Motor neuron (in vitro differentiated cells): ENCODE measurements around the gene ZNF586. TPM values are rescaled to one million over a fixed set of nuclear protein-coding genes. Genes with fewer than 3 reads are reported as not detected.
"Not testable (repeated sequence)": the region's sequence is repeated elsewhere in the genome, so short reads cannot be mapped to it uniquely, and the experiment has no call there.

ENCODE experiments used
- ATAC-seq, 8 experiments: fragments of 200-7000 bp; cut with Tn5 transposase; replicated peaks in 6 of 8; 2 replicates each; pipeline ENCODE4 v1.8.0; 2021; ENCODE audit warnings: mild to moderate bottlenecking in 8 of 8, moderate library complexity in 8 of 8
- H3K27ac ChIP-seq, 2 donors: fragments of 250-450 bp; sonication (Bioruptor Pico); 2 replicates each; pipeline ENCODE4 v1.9.0; 2021; ENCODE audit warnings: antibody characterized with exemption in 2 of 2, mild to moderate bottlenecking in 2 of 2, moderate library complexity in 1 of 2
- H3K4me1 ChIP-seq, 2 donors: fragments of 250-450 bp; sonication (Bioruptor Pico); replicated peaks in 1 of 2; 2 replicates each; pipeline ENCODE4 v1.6.1; 2021; ENCODE audit warnings: antibody characterized with exemption in 2 of 2, mild to moderate bottlenecking in 2 of 2, moderate library complexity in 1 of 2
- H3K4me3 ChIP-seq, 5 donors: fragments of 250-450 bp; sonication (Bioruptor Pico); 2 replicates each; pipeline ENCODE4 v1.9.0; 2021; ENCODE audit warnings: antibody characterized with exemption in 5 of 5, mild to moderate bottlenecking in 5 of 5, moderate library complexity in 4 of 5
- WGBS, 10 experiments: fragments of 450-650 bp; shearing (Covaris generic); methylation state at CpG; one replicate each; pipeline ENCODE4 v1.0.0; 2022; 5-methylcytosine and 5-hydroxymethylcytosine counted together
- in situ Hi-C, 9 experiments: fragments of 400-800 bp; cut with MboI; loops; one replicate each; pipeline ENCODE4 v1.15.0; 2021; ENCODE audit warnings: low sequenced_read_pairs in 9 of 9, low pct_unique_long_range_greater_than_20kb in 2 of 9; ENCODE audit not compliant: unreplicated experiment in 9 of 9
- total RNA-seq, 8 experiments: library from RNA; unstranded; fragments of 300-600 nt; gene quantifications; 2 replicates each; pipeline versions ENCODE4 v1.2.3 to v1.2.4, GENCODE V29; 2022

The ZNF586 gene
- total RNA-seq: 10 to 100 TPM in 7 of 8 experiments, 1 to 10 TPM in 1; 8.6 to 27.4 (median 16.2) TPM

DNA sequence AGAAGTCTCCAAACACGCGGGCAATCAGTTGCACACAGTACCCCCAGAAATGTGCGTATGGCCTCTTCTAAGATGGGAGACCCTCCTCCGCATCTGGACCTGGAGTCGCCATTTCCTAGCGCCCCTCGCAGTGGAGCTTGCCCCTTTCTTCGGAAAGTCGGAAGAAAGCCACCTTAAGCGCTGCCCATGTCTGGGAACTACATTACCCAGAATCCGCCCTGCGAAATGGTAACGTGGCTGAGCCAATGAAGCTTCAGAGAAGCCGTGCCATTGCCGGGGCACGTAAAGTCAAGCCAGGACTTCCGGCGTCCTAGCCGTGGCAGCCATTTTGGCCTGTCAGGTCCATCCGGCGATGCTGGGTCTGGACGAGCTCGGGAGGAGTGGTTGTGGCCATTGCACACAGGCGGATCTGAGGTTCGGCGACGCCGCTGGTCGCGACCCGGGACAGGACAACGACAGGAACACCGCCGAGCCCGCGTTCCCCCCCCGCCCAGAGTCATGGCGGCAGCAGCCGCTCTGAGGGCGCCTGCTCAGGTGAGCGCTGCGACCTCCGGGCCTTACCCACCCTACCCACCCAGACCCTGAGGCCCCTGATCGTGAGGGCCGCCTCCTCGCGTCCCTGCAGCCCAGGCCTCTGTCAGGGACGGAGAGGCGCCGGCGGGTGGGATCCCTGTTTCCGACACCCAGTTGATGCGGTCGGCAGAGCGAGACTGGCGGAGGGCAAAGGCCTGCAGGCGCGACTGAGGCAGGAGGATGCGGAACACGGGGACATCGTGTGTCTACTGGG is at the start of gene ZNF586:
Gene ZNF586, plus strand, starts transcription at position 332 of the 787 bp plus-strand sequence. Its CDS starts 167 bp downstream, at position 499.
- peak within 1 kb of the TSS; percentile 81 to 95 for H3K27ac ChIP-seq
- in situ Hi-C loops: no loop called here
- ATAC-seq: peak; percentile 96 to 99 (median 99)
- WGBS, 10 experiments: 0 to 22% (median 5%) methylated on average over 2 to 37 of the region's 61 CpGs; no CpG with 5 or more reads in 6 of the 10 experiments
- H3K4me1 ChIP-seq: peaks cover 5 to 7% of the 10 kb centered on the region in 2 donors
- peak within 1 kb of the TSS; percentile 64 to 91 (median 79) for H3K4me3 ChIP-seq

DNA sequence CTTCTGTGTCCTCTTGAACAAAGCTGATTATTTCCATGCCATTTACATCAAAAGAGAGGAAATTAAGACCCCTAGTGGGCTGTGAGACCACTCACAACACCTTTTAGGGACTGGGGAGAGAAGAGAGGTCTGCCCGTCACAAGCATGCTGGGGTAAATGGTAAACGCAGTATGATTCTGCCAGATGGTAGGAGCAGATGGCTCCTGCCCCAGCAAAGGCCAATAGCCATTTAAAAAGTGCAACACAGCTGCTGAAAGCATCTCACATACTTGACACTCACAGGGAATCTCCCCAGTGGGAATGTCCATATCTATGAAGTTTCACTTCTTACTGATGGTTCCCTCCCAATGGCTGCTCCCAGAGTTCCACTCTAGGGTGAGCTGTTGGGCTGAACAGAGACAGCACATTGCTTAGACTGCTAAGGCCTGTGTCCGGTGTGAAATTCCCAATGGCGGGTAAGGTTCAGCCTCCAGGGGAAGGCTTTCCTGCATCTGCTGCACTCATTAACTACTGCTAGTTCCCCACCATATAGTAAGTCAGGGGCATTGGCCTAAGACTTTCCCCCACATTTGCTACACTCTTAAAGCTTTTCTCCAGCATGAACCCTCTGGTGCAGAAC is 49.5 kb upstream of the ZNF586 start:
- 60 to 100% (median 86%) methylated on average over 1 to 4 of the region's 4 CpGs; no CpG with 5 or more reads in 3 of the 10 experiments for WGBS, 10 experiments
- ATAC-seq: peak in 1 of 8 experiments; percentile 15
- in situ Hi-C loops: no loop called here
- no peak overlapping the region for H3K27ac ChIP-seq
- no peaks in the 10 kb centered on the region for H3K4me1 ChIP-seq
- H3K4me3 ChIP-seq: no peak overlapping the region

DNA sequence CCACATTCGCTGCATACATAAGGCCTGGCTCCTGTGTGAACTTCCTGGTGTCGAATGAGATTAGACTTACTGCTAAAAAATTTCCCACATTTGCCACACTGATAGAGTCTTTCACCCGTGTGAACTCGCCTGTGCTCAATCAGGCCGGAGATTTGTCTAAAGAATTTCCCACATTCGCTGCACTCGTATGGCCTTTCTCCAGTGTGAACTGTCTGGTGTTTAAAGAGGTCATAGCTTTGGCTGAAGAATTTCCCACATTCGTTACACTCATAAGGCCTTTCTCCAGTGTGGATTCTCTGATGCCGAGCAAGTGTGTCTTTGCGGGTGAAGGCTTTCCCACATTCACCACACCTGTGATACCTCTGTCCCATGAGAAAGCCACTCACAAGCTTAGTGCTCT is 48.6 kb upstream of the ZNF586 start:
- Histone ChIP-seq H3K27ac (no peak overlapping the region), H3K4me1 (no peaks in the 10 kb centered on the region), H3K4me3 (no peak overlapping the region)
- 67 to 100% (median 97%) methylated on average over 1 to 9 of the region's 10 CpGs; no CpG with 5 or more reads in 2 of the 10 experiments for WGBS, 10 experiments
- no peak for ATAC-seq
- in situ Hi-C loops: no loop called here

DNA sequence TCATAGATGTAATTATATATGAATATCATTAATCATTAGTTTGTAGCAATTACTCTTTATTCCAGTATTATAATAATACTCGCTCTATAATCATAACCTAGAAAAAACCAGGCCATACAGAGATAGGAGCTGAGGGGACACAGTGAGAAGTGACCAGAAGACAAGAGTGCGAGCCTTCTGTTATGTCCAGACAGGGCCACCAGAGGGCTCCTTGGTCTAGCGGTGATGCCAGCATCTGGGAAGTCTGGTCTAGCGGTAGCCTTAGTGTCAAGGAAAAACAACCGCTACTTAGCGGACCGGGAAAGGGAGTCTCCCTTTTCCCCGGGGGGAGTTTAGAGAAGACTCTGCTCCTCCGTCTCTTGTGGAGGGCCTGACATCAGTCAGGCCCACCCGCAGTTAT is 31.2 kb upstream of the ZNF586 start:
- H3K4me3 ChIP-seq, H3K27ac ChIP-seq, in situ Hi-C loops, H3K4me1 ChIP-seq: not testable (repeated sequence)
- peak in 5 of 8 experiments; percentile 53 to 91 (median 68) for ATAC-seq
- WGBS, 10 experiments: 0 to 26% (median 0%) methylated on average over 1 to 7 of the region's 10 CpGs; no CpG with 5 or more reads in 3 of the 10 experiments

DNA sequence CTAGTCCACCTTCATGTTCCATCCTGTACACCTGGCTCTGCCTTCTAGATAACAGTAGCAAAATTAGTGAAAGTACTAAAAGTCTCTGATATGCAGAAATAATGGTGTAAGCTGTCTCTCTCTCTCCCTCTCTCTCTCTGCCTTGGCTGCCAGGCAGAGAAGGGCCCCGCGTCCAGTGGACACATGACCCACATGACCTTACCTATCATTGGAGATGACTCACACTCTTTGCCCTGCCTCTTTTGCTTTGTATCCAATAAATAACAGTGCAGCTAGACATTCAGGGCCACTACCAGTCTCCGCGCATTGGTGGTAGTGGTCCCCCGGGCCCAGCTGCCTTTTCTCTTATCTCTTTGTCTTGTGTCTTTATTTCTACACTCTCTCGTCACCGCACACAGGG is 30.7 kb upstream of the ZNF586 start:
- in situ Hi-C loops, H3K27ac ChIP-seq, ATAC-seq, H3K4me1 ChIP-seq, H3K4me3 ChIP-seq: not testable (repeated sequence)
- 94 to 100% (median 100%) methylated on average over 1 to 3 of the region's 7 CpGs; no CpG with 5 or more reads in 6 of the 10 experiments for WGBS, 10 experiments

DNA sequence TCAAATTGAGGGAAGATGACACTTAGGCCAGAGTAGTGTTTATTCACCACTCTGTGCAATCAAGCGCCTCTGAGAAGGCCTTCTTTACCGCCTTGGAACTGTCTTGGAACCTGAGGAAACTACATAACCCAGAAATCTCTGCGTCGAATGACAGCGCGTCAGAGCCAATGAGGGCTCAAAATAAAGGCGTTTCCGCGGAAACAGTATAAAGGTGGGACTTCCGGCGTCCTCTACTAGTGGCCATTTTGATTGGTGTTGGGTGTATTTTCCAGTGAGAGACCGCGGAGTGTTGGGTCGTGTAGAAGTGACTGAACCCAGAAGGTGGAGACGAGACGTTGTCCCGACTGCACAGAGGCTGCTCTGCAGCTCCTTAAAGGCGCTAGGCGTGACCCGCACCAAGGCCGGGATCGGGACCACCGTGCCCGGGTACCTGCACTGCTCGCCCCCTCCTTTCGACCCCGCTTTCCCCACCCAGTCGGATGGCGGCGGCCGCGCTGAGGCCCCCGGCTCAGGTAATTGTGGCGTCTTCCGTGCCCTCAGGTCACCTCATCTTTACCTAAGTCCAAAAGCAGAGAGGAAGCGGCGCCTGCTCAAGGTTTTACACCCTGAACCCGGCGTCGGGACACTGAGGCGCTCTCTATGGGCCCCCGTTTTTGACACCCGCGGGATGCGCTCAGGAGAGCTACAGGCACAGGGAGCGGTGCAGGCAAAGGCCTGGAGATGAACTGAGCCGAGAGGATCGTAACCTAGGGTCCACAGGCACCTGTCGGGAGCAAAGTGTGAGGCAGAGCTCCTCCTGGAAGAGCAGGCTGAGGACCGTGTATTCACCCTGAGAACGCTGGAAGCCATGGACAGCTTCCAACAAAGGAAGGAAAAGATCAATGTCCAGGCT is 22.6 kb upstream of the ZNF586 start, which contains the start of gene ZNF776:
Gene ZNF776, plus strand, starts transcription at position 236 of the 892 bp plus-strand sequence. Its CDS starts 244 bp downstream, at position 480.
- ATAC-seq: peak; percentile 96 to 99 (median 99)
- in situ Hi-C loops: no loop called here

DNA sequence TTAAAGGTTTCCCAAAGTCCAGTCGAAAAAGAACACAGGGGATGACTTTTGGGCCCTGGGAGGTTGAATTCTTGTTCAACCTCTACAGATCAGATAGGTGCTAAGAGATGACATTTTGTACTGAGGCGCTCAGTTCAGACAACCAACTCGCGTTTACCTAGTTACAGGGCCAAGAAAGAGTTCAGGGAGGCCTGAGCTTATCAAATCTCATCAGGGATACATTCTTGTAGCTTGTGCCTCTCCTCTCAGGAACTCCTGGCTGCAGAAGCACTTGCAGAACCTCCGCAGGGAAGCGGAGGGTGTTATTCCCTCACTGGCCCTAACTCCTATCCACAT is 22.0 kb upstream of the ZNF586 start:
- H3K4me1 ChIP-seq: peaks cover 6 to 11% of the 10 kb centered on the region in 2 donors
- H3K4me3 ChIP-seq: peak overlapping the region; percentile 86 to 98 (median 88)
- H3K27ac ChIP-seq: peak overlapping the region; percentile 92 to 93
- no peak for ATAC-seq
- 0 to 100% (median 33%) methylated on average over 1 to 4 of the region's 6 CpGs; no CpG with 5 or more reads in 3 of the 10 experiments for WGBS, 10 experiments
- in situ Hi-C loops: no loop called here

More for the DNA sequence above, 22.6 kb upstream of the ZNF586 start, which contains the start of gene ZNF776:
- peak within 1 kb of the TSS; percentile 86 to 98 (median 88) for H3K4me3 ChIP-seq
- peaks cover 6 to 11% of the 10 kb centered on the region in 2 donors for H3K4me1 ChIP-seq
- H3K27ac ChIP-seq: peak within 1 kb of the TSS; percentile 92 to 93
- WGBS, 10 experiments: 0 to 67% (median 1%) methylated on average over 1 to 38 of the region's 51 CpGs

DNA sequence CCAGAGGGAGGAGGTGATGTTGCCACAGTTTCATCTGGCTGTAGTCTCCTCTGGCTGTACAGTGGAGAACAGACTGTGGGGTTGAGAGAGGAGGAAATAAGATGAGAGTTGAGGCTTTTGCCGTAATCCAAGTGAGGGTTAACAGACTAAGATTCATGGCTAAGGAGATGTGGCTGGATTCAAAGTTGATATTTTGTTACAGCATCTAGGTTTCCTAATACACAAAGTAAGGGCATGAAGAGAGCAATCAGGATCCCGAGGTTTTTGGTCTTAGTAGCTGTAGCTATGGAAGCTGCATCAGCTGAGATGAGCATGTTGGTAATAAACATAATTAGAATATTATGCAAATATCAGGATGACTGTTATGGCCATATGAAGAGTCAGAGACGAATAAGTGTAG is 21.4 kb upstream of the ZNF586 start:
- in situ Hi-C loops: no loop called here
- H3K4me3 ChIP-seq: peak overlapping the region; percentile 86 to 98 (median 88)
- H3K27ac ChIP-seq: no peak overlapping the region
- ATAC-seq: no peak
- WGBS, 10 experiments: 92 to 100% (median 100%) methylated on average over 1 to 3 of the region's 3 CpGs; no CpG with 5 or more reads in 3 of the 10 experiments
- peaks cover 6 to 11% of the 10 kb centered on the region in 2 donors for H3K4me1 ChIP-seq

DNA sequence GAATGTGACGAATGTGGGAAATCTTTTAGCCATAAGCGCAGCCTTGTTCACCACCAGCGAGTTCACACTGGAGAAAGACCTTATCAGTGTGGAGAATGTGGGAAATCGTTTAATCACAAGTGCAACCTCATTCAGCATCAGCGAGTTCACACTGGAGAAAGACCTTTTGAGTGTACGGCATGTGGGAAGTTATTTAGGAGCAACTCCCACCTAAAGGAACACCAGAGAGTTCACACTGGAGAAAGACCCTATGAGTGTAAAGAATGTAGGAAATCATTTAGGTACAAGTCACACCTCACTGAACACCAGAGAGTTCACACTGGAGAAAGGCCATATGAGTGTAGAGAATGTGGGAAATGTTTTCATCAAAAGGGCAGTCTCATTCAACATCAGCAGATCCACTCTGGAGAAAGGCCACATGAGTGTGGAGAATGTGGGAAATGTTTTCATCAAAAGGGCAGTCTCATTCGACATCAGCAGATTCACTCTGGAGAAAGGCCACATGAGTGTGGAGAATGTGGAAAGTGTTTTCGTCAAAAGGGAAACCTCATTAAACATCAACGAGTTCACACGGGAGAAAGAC is 15.3 kb upstream of the ZNF586 start:
- no peak overlapping the region for H3K27ac ChIP-seq
- in situ Hi-C loops: no loop called here
- H3K4me1 ChIP-seq: no peaks in the 10 kb centered on the region
- H3K4me3 ChIP-seq: no peak overlapping the region
- WGBS, 10 experiments: 80 to 100% (median 96%) methylated on average over 1 to 10 of the region's 10 CpGs
- ATAC-seq: no peak

DNA sequence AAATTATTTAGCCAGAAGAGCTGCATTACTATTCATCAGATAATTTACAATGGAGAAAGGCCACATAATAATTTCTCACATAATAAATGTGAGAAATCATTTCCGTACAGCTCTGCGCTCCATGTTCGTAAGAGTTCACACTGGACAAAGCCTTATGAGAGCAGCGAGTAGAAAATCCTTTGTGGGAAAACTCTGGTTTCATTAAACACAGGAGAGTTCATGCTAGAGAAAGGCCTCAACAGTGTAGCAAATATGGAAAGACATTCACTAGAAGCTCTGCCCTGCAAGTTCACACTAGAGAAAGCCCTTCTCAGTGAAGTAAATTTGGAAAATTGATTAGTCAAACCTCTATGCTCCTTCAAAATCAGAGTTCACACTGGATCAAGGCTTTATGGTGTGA is 14.4 kb upstream of the ZNF586 start:
- H3K27ac ChIP-seq: no peak overlapping the region
- H3K4me3 ChIP-seq: no peak overlapping the region
- WGBS, 10 experiments: 88 to 100% (median 98%) methylated on average over 1 to 4 of the region's 4 CpGs; no CpG with 5 or more reads in 2 of the 10 experiments
- in situ Hi-C loops: no loop called here
- no peak for ATAC-seq
- H3K4me1 ChIP-seq: no peaks in the 10 kb centered on the region

DNA sequence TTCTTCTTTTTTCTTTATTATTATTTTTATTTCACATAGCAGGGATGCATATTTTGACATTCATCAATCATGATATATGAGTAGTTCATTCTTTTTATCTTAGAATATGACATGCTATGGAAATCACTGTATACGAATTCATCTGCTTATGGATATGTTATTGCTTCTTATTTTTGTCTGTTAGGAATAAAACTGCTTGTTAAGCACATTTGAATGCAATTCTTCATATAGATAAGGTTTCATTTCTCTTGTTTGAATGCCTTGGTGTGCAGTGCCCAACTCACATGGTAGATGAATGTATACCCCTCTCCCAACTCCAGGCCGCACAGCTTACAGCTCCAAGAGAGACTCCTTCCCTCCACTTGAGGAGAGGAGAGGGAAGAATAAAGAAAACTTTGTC is 11.5 kb upstream of the ZNF586 start:
- in situ Hi-C loops: no loop called here
- Histone ChIP-seq H3K4me3 (no peak overlapping the region), H3K27ac (no peak overlapping the region), H3K4me1 (no peaks in the 10 kb centered on the region)
- WGBS, 10 experiments: 50 to 100% (median 94%) methylated on average over 1 to 2 of the region's 2 CpGs; no CpG with 5 or more reads in 1 of the 10 experiments
- no peak for ATAC-seq

DNA sequence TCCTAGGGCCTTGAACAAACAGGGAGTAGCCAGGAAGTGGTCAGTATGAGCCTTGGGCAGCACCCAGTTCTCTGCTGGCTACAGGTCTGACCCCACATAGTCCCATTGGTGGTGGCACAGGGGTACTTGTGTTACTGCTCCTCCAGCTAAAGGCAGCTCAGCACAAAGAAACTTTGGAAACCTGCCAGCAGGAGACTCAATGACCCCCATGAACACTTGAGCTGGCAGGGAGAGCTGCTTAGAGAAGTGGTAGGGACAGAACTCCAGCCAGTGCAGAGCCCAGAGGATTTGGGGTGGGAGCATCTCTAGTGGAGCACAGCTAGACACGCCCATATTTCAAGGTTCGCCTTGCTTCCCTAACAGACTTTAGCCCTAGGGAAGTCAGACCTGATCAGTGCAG is 10.4 kb upstream of the ZNF586 start:
- ATAC-seq: no peak
- WGBS, 10 experiments: 90% methylated on average over 2 of the region's 2 CpGs; no CpG with 5 or more reads in 9 of the 10 experiments

More for the DNA sequence above, 10.4 kb upstream of the ZNF586 start:
- Histone ChIP-seq H3K4me3 (no peak overlapping the region), H3K4me1 (no peaks in the 10 kb centered on the region), H3K27ac (no peak overlapping the region)
- in situ Hi-C loops: no loop called here
